Cardiac muscle cell (in vitro differentiated cells and primary cell): Measurements from ENCODE around the gene IHH. TPM values are rescaled to one million over a fixed set of nuclear protein-coding genes. Genes with fewer than 3 reads are reported as not detected.

ENCODE experiments used
- DNase-seq, 2 donors: peaks; one replicate each; pipeline versions ENCODE4 v3.0.0 to v3.0.0-alpha.2; 2010 to 2017; ENCODE audit warnings: low read depth in 1 of 2, low spot score in 1 of 2
- H3K27ac ChIP-seq: fragments of 200-600 bp; sonication (generic); 2 replicates; pipeline ENCODE4 v1.5.1; 2016
- H3K27me3 ChIP-seq: fragments of 200-600 bp; sonication (generic); 2 replicates; pipeline ENCODE4 v1.6.0; 2016; ENCODE audit warnings: control low read depth
- H3K36me3 ChIP-seq: fragments of 200-600 bp; sonication (generic); 2 replicates; pipeline ENCODE4 v1.5.1; 2016; ENCODE audit warnings: control low read depth
- H3K4me1 ChIP-seq: fragments of 200-600 bp; sonication (generic); 2 replicates; pipeline ENCODE4 v1.8.1; 2017; ENCODE audit warnings: low read depth, mild to moderate bottlenecking, mixed run types
- H3K4me3 ChIP-seq: fragments of 200-600 bp; sonication (generic); 2 replicates; pipeline ENCODE4 v1.5.1; 2016; ENCODE audit warnings: mild to moderate bottlenecking
- H3K9me3 ChIP-seq: fragments of 200-600 bp; sonication (generic); 2 replicates; pipeline ENCODE4 v1.5.1; 2017; ENCODE audit warnings: low read depth, mild to moderate bottlenecking, control low read depth
- CTCF ChIP-seq: IDR thresholded peaks from 2 replicates; pipeline ENCODE4 v1.5.1; 2012; ENCODE audit warnings: low read depth, mild to moderate bottlenecking, low read length
- polyA plus RNA-seq: library from polyadenylated mRNA; unstranded; fragments of >200 nt; fragmentation: Nextera tagmentation; extraction: Ambion mirVana; gene quantifications from 2 replicates; pipeline ENCODE4 v1.2.1, GENCODE V29; 2016
- total RNA-seq: library from RNA; depleted of rRNA; stranded (reverse); fragments of >200 nt; gene quantifications from 2 replicates; pipeline ENCODE4 v1.2.3, GENCODE V29; 2016

IHH gene
- total and polyA plus RNA-seq, 2 experiments from 2014 or later = not detected

GRCh38 chr2:219017201-219017931 is 43.4 kb downstream of the IHH start:
- H3K27ac ChIP-seq = no peak overlapping the region
- H3K9me3 ChIP-seq = no peaks in the 10 kb centered on the region
- no peak overlapping the region for H3K4me3 ChIP-seq
- no peaks in the 10 kb centered on the region for H3K36me3 ChIP-seq
- H3K4me1 ChIP-seq = no peaks in the 10 kb centered on the region
- H3K27me3 ChIP-seq = peaks cover 63% of the 10 kb centered on the region
- DNase-seq = no peak
- no peak for TF ChIP-seq CTCF

GRCh38 chr2:219016721-219017120 is 44.0 kb downstream of the IHH start:
- no peak for TF ChIP-seq CTCF
- peaks cover 68% of the 10 kb centered on the region for H3K27me3 ChIP-seq
- H3K27ac ChIP-seq = no peak overlapping the region
- H3K4me1 ChIP-seq = no peaks in the 10 kb centered on the region
- no peaks in the 10 kb centered on the region for H3K36me3 ChIP-seq
- no peak for DNase-seq
- H3K9me3 ChIP-seq = no peaks in the 10 kb centered on the region
- no peak overlapping the region for H3K4me3 ChIP-seq

GRCh38 chr2:219010873-219011272 is 49.8 kb downstream of the IHH start:
- Histone ChIP-seq H3K9me3 (no peaks in the 10 kb centered on the region), H3K27ac (no peak overlapping the region), H3K36me3 (no peaks in the 10 kb centered on the region), H3K27me3 (peaks cover 88% of the 10 kb centered on the region), H3K4me1 (no peaks in the 10 kb centered on the region), H3K4me3 (no peak overlapping the region)
- TF ChIP-seq CTCF = no peak
- no peak for DNase-seq

GRCh38 chr2:219010162-219010756 is 50.5 kb downstream of the IHH start:
- Histone ChIP-seq H3K36me3 (no peaks in the 10 kb centered on the region), H3K27me3 (peaks cover 88% of the 10 kb centered on the region), H3K27ac (no peak overlapping the region), H3K9me3 (no peaks in the 10 kb centered on the region), H3K4me3 (no peak overlapping the region), H3K4me1 (no peaks in the 10 kb centered on the region)
- TF ChIP-seq CTCF = peak; percentile 22
- peak in 1 of 2 donors; percentile 40 for DNase-seq

GRCh38 chr2:219009294-219009693 is 51.4 kb downstream of the IHH start:
- H3K36me3 ChIP-seq = no peaks in the 10 kb centered on the region
- no peak overlapping the region for H3K27ac ChIP-seq
- no peaks in the 10 kb centered on the region for H3K4me1 ChIP-seq
- H3K4me3 ChIP-seq = no peak overlapping the region
- no peak for TF ChIP-seq CTCF
- no peaks in the 10 kb centered on the region for H3K9me3 ChIP-seq
- no peak for DNase-seq
- H3K27me3 ChIP-seq = peaks cover 88% of the 10 kb centered on the region

Other genes starting within 250 kb of the IHH start
- not detected in 2 replicates for gene PRKAG3, start 229.1 kb downstream of the IHH start, total RNA-seq
- gene PRKAG3, start 229.1 kb downstream of the IHH start, polyA plus RNA-seq = 0.12 and 0.17 TPM in 2 replicates
- not detected in 2 replicates for gene WNT6, start 201.1 kb downstream of the IHH start, total RNA-seq
- 0.49 TPM in 1 of 2 replicates, not detected in the other for gene WNT6, start 201.1 kb downstream of the IHH start, polyA plus RNA-seq
- gene WNT10A, start 180.1 kb downstream of the IHH start, total RNA-seq = not detected in 2 replicates
- not detected in 2 replicates for gene WNT10A, start 180.1 kb downstream of the IHH start, polyA plus RNA-seq
- 0.06 TPM in 1 of 2 replicates, not detected in the other for gene CDK5R2, start 101.3 kb downstream of the IHH start, total RNA-seq
- 0.22 and 0.24 TPM in 2 replicates for gene CDK5R2, start 101.3 kb downstream of the IHH start, polyA plus RNA-seq
- not detected in 2 replicates for gene FEV, start 75.7 kb downstream of the IHH start, total RNA-seq
- gene FEV, start 75.7 kb downstream of the IHH start, polyA plus RNA-seq = not detected in 2 replicates
- not detected in 2 replicates for gene CRYBA2, start 67.5 kb downstream of the IHH start, total RNA-seq
- gene CRYBA2, start 67.5 kb downstream of the IHH start, polyA plus RNA-seq = not detected in 2 replicates
- gene CFAP65, start 19.4 kb downstream of the IHH start, total RNA-seq = 0.07 and 2.2 TPM in 2 replicates
- gene CFAP65, start 19.4 kb downstream of the IHH start, polyA plus RNA-seq = 0.12 and 0.45 TPM in 2 replicates
- gene NHEJ1, start 99.9 kb upstream of the IHH start, total RNA-seq = 8.4 and 12.9 TPM in 2 replicates
- 7.7 and 9.4 TPM in 2 replicates for gene NHEJ1, start 99.9 kb upstream of the IHH start, polyA plus RNA-seq
- 0.09 TPM in 1 of 2 replicates, not detected in the other for gene SLC23A3, start 109.1 kb upstream of the IHH start, total RNA-seq
- gene SLC23A3, start 109.1 kb upstream of the IHH start, polyA plus RNA-seq = 0.11 TPM in 1 of 2 replicates, not detected in the other
- 42.1 and 42.6 TPM in 2 replicates for gene CNPPD1, start 116.0 kb upstream of the IHH start, total RNA-seq
- gene CNPPD1, start 116.0 kb upstream of the IHH start, polyA plus RNA-seq = 70.2 and 81.9 TPM in 2 replicates
- 72.0 and 74.0 TPM in 2 replicates for gene RETREG2, start 117.4 kb upstream of the IHH start, total RNA-seq
- 77.6 and 101 TPM in 2 replicates for gene RETREG2, start 117.4 kb upstream of the IHH start, polyA plus RNA-seq
- 32.6 and 35.4 TPM in 2 replicates for gene ZFAND2B, start 145.9 kb upstream of the IHH start, total RNA-seq
- 49.0 and 54.8 TPM in 2 replicates for gene ZFAND2B, start 145.9 kb upstream of the IHH start, polyA plus RNA-seq
- 9.6 and 24.2 TPM in 2 replicates for gene ABCB6, start 158.0 kb upstream of the IHH start, total RNA-seq
- gene ABCB6, start 158.0 kb upstream of the IHH start, polyA plus RNA-seq = 24.2 and 32.9 TPM in 2 replicates
- gene ATG9A, start 168.7 kb upstream of the IHH start, total RNA-seq = 71.4 and 75.1 TPM in 2 replicates
- 74.3 and 85.0 TPM in 2 replicates for gene ATG9A, start 168.7 kb upstream of the IHH start, polyA plus RNA-seq
- gene ANKZF1, start 168.9 kb upstream of the IHH start, total RNA-seq = 100 and 139 TPM in 2 replicates
- 135 and 175 TPM in 2 replicates for gene ANKZF1, start 168.9 kb upstream of the IHH start, polyA plus RNA-seq
- 10.4 TPM in 2 replicates for gene GLB1L, start 184.5 kb upstream of the IHH start, total RNA-seq
- gene GLB1L, start 184.5 kb upstream of the IHH start, polyA plus RNA-seq = 3.3 and 12.0 TPM in 2 replicates
- 28.5 and 31.6 TPM in 2 replicates for gene STK16, start 184.6 kb upstream of the IHH start, total RNA-seq
- 12.1 and 15.8 TPM in 2 replicates for gene STK16, start 184.6 kb upstream of the IHH start, polyA plus RNA-seq
- gene TUBA4B, start 192.3 kb upstream of the IHH start, total RNA-seq = not detected in 2 replicates
- gene TUBA4B, start 192.3 kb upstream of the IHH start, polyA plus RNA-seq = not detected in 2 replicates
- gene TUBA4A, start 193.0 kb upstream of the IHH start, total RNA-seq = 1.6 and 2.6 TPM in 2 replicates
- gene TUBA4A, start 193.0 kb upstream of the IHH start, polyA plus RNA-seq = 2.3 and 6.5 TPM in 2 replicates
- gene DNAJB2, start 218.4 kb upstream of the IHH start, total RNA-seq = 182 and 223 TPM in 2 replicates
- 60.6 and 61.0 TPM in 2 replicates for gene DNAJB2, start 218.4 kb upstream of the IHH start, polyA plus RNA-seq
- gene PTPRN, start 248.5 kb upstream of the IHH start, total RNA-seq = 0.36 and 1.2 TPM in 2 replicates
- gene PTPRN, start 248.5 kb upstream of the IHH start, polyA plus RNA-seq = 0.22 and 1.4 TPM in 2 replicates